Measurements from ENCODE around the gene PTPRD.

GRCh38 chr9:8980496-8981013 lies 1632.2 kb downstream of the PTPRD start:
- no peak for TF ChIP-seq CTCF (IDR thresholded peaks at IDR 0.05)
- no peak for TF ChIP-seq POLR2A (IDR thresholded peaks at IDR 0.05)
- no peak for TF ChIP-seq EP300 (IDR thresholded peaks at IDR 0.05)

Data from ovary (tissue), 3 donors.